Trophoblast cell (in vitro differentiated cells and primary cell): ENCODE data around the gene RCAN2.
"Not testable (repeated sequence)": the region's sequence is repeated elsewhere in the genome, so short reads cannot be mapped to it uniquely, and the experiment has no call there.

Source experiments
- DNase-seq, 2 donors: peaks; one replicate each; pipeline ENCODE4 v3.0.0-alpha.2; 2016
- H2AFZ ChIP-seq: 2 replicates; pipeline ENCODE4 v1.6.1; 2013; ENCODE audit warnings: low read length, moderate library complexity, mild to moderate bottlenecking; ENCODE audit not compliant: insufficient read depth, poor library complexity
- H2AK5ac ChIP-seq: 2 replicates; pipeline ENCODE4 v1.6.1; 2013; ENCODE audit warnings: mild to moderate bottlenecking, low read length
- H2BK120ac ChIP-seq: 2 replicates; pipeline ENCODE4 v1.6.1; 2013; ENCODE audit warnings: low read length, mild to moderate bottlenecking, moderate library complexity; ENCODE audit not compliant: insufficient read depth, poor library complexity
- H2BK12ac ChIP-seq: 2 replicates; pipeline ENCODE4 v1.6.1; 2013; ENCODE audit warnings: mild to moderate bottlenecking, low read length, moderate library complexity
- H2BK5ac ChIP-seq: 2 replicates; pipeline ENCODE4 v1.6.1; 2013; ENCODE audit warnings: low read length, low read depth, moderate library complexity, mild to moderate bottlenecking; ENCODE audit not compliant: poor library complexity
- H3K14ac ChIP-seq: 2 replicates; pipeline ENCODE4 v1.6.1; 2013; ENCODE audit warnings: mild to moderate bottlenecking, low read length
- H3K18ac ChIP-seq: 2 replicates; pipeline ENCODE4 v1.6.1; 2013; ENCODE audit warnings: mild to moderate bottlenecking, low read length
- H3K23ac ChIP-seq: 2 replicates; pipeline ENCODE4 v1.6.1; 2013; ENCODE audit warnings: low read length
- H3K27ac ChIP-seq: 2 replicates; pipeline ENCODE4 v1.5.1; 2013; ENCODE audit warnings: low read depth, mild to moderate bottlenecking, inconsistent platforms, low read length, moderate library complexity
- H3K27me3 ChIP-seq: 2 replicates; pipeline ENCODE4 v1.6.1; 2013; ENCODE audit warnings: inconsistent platforms, mild to moderate bottlenecking, low read length, moderate library complexity; ENCODE audit not compliant: insufficient read depth
- H3K36me3 ChIP-seq, 2 experiments: 1 replicate in 1 of 2; 2 replicates in 1 of 2; pipeline ENCODE4 v1.6.1; 2013; ENCODE audit warnings: low read length in 2 of 2, mild to moderate bottlenecking in 2 of 2, moderate library complexity in 1 of 2; ENCODE audit not compliant: insufficient read depth in 2 of 2, control insufficient read depth in 1 of 2
- H3K4ac ChIP-seq: 2 replicates; pipeline ENCODE4 v1.6.1; 2013; ENCODE audit warnings: low read depth, mild to moderate bottlenecking, low read length, moderate library complexity
- H3K4me1 ChIP-seq, 2 experiments: 1 replicate in 1 of 2; 2 replicates in 1 of 2; pipeline ENCODE4 v1.6.1; 2013; ENCODE audit warnings: low read length in 2 of 2, mild to moderate bottlenecking in 2 of 2, moderate library complexity in 1 of 2; ENCODE audit not compliant: insufficient read depth in 2 of 2, control insufficient read depth in 1 of 2
- H3K4me2 ChIP-seq: 2 replicates; pipeline ENCODE4 v1.6.1; 2013; ENCODE audit warnings: inconsistent platforms, mild to moderate bottlenecking, low read length, moderate library complexity
- H3K4me3 ChIP-seq: 2 replicates; pipeline ENCODE4 v1.5.1; 2013; ENCODE audit warnings: mild to moderate bottlenecking, low read depth, low read length, inconsistent platforms
- H3K79me1 ChIP-seq: one replicate; pipeline ENCODE4 v1.6.1; 2013; ENCODE audit warnings: low read length
- H3K79me2 ChIP-seq: 2 replicates; pipeline ENCODE4 v1.6.1; 2013; ENCODE audit warnings: low read length, mild to moderate bottlenecking; ENCODE audit not compliant: control insufficient read depth, insufficient read depth, poor library complexity
- H3K9ac ChIP-seq: 2 replicates; pipeline ENCODE4 v1.6.1; 2013; ENCODE audit warnings: mild to moderate bottlenecking, low read length
- H3K9me3 ChIP-seq: 2 replicates; pipeline ENCODE4 v1.6.1; 2013; ENCODE audit warnings: low read depth, mild to moderate bottlenecking, control low read depth, inconsistent platforms, low read length; ENCODE audit not compliant: insufficient read depth
- H4K12ac ChIP-seq: 2 replicates; pipeline ENCODE4 v1.6.1; 2013; ENCODE audit warnings: low read depth, mild to moderate bottlenecking, low read length, moderate library complexity
- H4K8ac ChIP-seq: 2 replicates; pipeline ENCODE4 v1.6.1; 2013; ENCODE audit warnings: low read depth, mild to moderate bottlenecking, low read length, moderate library complexity
- H4K91ac ChIP-seq: one replicate; pipeline ENCODE4 v1.6.1; 2013; ENCODE audit warnings: low read depth, mild to moderate bottlenecking, low read length, moderate library complexity
- WGBS: extraction: QIAGEN DNeasy Blood & Tissue Kit; methylation state at CpG from one replicate; pipeline ENCODE4 v1.1.7; 2013; ENCODE audit warnings: missing lambda C conversion rate; ENCODE audit not compliant: insufficient read length, insufficient coverage; ENCODE audit errors: extremely low coverage; 5-methylcytosine and 5-hydroxymethylcytosine counted together

The RCAN2 gene

DNA sequence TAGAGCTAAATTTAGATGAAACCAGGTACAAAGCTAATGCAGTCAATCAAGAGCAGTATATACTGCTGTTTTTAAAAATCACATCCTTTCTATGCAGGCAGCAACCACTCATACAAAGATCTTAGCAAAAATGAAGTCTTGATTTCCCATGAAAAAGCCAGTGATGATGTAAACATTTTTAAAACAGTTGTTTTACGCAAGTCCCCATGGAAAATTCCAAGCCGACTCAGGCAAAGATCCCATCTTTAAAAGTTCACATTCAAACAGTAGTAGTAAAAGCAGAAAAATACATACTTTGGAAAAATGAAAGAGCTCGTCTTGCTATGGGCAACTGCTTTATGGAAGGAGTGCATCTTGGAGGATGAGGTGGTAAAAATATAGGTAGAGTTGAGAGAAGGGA is 84.0 kb downstream of the RCAN2 start:
- no peak overlapping the region for H4K12ac ChIP-seq
- no peak overlapping the region for H3K23ac ChIP-seq
- H3K9me3 ChIP-seq, result no peaks in the 10 kb centered on the region
- H4K91ac ChIP-seq, result no peak overlapping the region
- no peak overlapping the region for H3K9ac ChIP-seq
- H3K14ac ChIP-seq, result no peak overlapping the region
- H3K27me3 ChIP-seq, result no peaks in the 10 kb centered on the region
- peak; percentile 6 to 78 for DNase-seq
- H3K4ac ChIP-seq, result no peak overlapping the region
- H3K36me3 ChIP-seq, result no peaks in the 10 kb centered on the region
- H3K27ac ChIP-seq, result no peak overlapping the region
- no peaks in the 10 kb centered on the region for H3K79me1 ChIP-seq
- no peak overlapping the region for H2BK5ac ChIP-seq
- no peaks in the 10 kb centered on the region for H3K79me2 ChIP-seq
- H2AFZ ChIP-seq, result no peak overlapping the region
- no peak overlapping the region for H4K8ac ChIP-seq
- no peak overlapping the region for H2BK120ac ChIP-seq
- H3K4me3 ChIP-seq, result no peak overlapping the region
- no peak overlapping the region for H3K18ac ChIP-seq
- no CpG with 5 or more reads among the region's 3 CpGs for WGBS
- no peak overlapping the region for H2BK12ac ChIP-seq
- no peak overlapping the region for H3K4me2 ChIP-seq
- peaks cover 3% of the 10 kb centered on the region in 2 experiments for H3K4me1 ChIP-seq
- no peak overlapping the region for H2AK5ac ChIP-seq

DNA sequence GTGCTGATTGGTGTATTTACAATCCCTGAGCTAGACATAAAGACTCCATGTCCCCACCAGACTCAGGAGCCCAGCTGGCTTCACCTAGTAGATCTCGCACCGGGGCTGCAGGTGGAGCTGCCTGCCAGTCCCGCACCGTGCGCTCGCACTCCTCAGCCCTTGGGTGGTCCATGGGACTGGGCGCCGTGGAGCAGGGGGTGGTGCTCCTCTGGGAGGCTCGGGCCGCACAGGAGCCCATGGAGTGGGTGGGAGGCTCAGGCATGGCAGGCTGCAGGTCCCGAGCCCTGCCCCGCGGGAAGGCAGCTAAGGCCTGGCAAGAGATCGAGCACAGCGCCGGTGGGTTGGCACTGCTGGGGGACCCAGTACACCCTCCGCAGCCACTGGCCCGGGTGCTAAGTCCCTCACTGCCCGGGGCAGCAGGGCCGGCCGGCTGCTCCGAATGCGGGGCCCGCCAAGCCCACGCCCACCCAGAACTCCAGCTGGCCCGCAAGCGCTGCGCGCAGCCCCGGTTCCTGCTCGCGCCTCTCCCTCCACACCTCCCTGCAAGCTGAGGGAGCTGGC is 85.5 kb downstream of the RCAN2 start:
- H2AFZ ChIP-seq, H4K12ac ChIP-seq, H3K27ac ChIP-seq, H3K79me2 ChIP-seq, H2AK5ac ChIP-seq, H3K9ac ChIP-seq, H3K4me1 ChIP-seq, H3K36me3 ChIP-seq, H3K4me2 ChIP-seq, H3K23ac ChIP-seq, H4K8ac ChIP-seq, H3K4ac ChIP-seq, H3K9me3 ChIP-seq, H4K91ac ChIP-seq, H3K79me1 ChIP-seq, H2BK5ac ChIP-seq, H2BK120ac ChIP-seq, H3K14ac ChIP-seq, H3K27me3 ChIP-seq, H3K4me3 ChIP-seq, H3K18ac ChIP-seq, DNase-seq, H2BK12ac ChIP-seq: not testable (repeated sequence)
- WGBS, result no CpG with 5 or more reads among the region's 32 CpGs

DNA sequence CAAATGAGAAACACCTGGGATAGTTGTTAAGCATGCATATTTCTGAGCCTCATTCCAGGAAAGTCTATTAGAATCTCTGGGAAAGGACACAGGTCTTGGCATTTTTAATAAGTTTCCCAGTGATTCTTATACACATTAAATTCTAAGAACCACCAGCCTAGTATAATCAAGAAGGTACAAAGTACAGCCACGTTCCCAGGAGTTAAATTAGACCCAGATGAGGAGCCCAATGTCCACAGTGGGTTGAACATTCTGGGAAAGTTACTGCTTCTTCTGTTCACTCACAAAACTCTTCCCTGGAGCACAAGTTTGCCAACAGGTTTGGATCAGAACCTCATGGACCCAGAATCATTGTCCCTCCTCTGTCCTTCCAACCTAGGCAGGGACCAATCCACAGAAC is 90.4 kb downstream of the RCAN2 start:
- Histone ChIP-seq H2BK12ac (no peak overlapping the region), H3K4me3 (no peak overlapping the region), H2BK120ac (no peak overlapping the region), H4K91ac (no peak overlapping the region), H3K27ac (no peak overlapping the region), H3K79me1 (no peaks in the 10 kb centered on the region), H3K18ac (no peak overlapping the region), H4K8ac (no peak overlapping the region), H2AK5ac (no peak overlapping the region), H2AFZ (no peak overlapping the region), H3K14ac (no peak overlapping the region), H2BK5ac (no peak overlapping the region), H4K12ac (no peak overlapping the region), H3K4me1 (no peaks in the 10 kb centered on the region), H3K27me3 (no peaks in the 10 kb centered on the region), H3K4ac (no peak overlapping the region), H3K9me3 (no peaks in the 10 kb centered on the region), H3K9ac (no peak overlapping the region), H3K79me2 (no peaks in the 10 kb centered on the region), H3K4me2 (no peak overlapping the region), H3K36me3 (no peaks in the 10 kb centered on the region), H3K23ac (no peak overlapping the region)
- no CpG with 5 or more reads among the region's 1 CpG for WGBS
- no peak for DNase-seq

DNA sequence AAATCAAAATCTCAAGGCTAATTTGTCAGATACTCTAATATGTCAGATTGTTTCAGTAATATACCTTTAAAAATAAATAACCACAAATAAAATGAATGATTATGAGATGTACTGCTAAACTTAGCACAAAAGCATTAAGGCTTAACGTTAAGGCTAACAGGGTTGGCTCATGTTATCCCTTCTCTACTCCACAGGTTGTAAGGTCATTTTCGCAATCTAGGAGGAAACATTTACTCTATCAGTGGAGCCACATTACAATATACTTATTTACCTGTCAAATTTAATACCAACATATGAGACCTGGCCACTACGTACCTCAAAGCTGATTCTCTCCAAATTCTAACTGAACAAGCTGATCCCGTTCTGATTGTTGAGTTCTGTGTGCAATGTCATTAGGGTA is 95.7 kb downstream of the RCAN2 start:
- Histone ChIP-seq H2AK5ac (no peak overlapping the region), H2AFZ (no peak overlapping the region), H3K4me2 (no peak overlapping the region), H2BK5ac (no peak overlapping the region), H3K79me1 (no peaks in the 10 kb centered on the region), H4K91ac (no peak overlapping the region), H3K9me3 (no peaks in the 10 kb centered on the region), H2BK12ac (no peak overlapping the region), H3K4me1 (no peaks in the 10 kb centered on the region), H3K27ac (no peak overlapping the region), H3K79me2 (no peaks in the 10 kb centered on the region), H3K27me3 (no peaks in the 10 kb centered on the region), H3K4me3 (no peak overlapping the region), H2BK120ac (no peak overlapping the region), H3K14ac (no peak overlapping the region), H3K9ac (no peak overlapping the region), H3K4ac (no peak overlapping the region), H3K23ac (no peak overlapping the region), H3K36me3 (no peaks in the 10 kb centered on the region), H4K8ac (no peak overlapping the region), H4K12ac (no peak overlapping the region), H3K18ac (no peak overlapping the region)
- WGBS, result no CpG with 5 or more reads among the region's 4 CpGs
- no peak for DNase-seq
